Common myeloid progenitor, CD34-positive (primary cell): ENCODE measurements around the gene RIC8B. TPM values are rescaled to one million over a fixed set of nuclear protein-coding genes. Genes with fewer than 3 reads are reported as not detected.
"Not testable (repeated sequence)": the region's sequence is repeated elsewhere in the genome, so short reads cannot be mapped to it uniquely, and the experiment has no call there.

Experiments
- CTCF ChIA-PET: fragments of 350-600 bp; sonication (Branson Sonifier 250); formaldehyde crosslinking; loops from one replicate; lab custom pipeline; 2021; ENCODE audit warnings: antibody characterized with exemption; lab: Charles Lee
- POLR2A ChIA-PET: fragments of 350-600 bp; sonication (Branson Sonifier 250); formaldehyde crosslinking; loops from one replicate; lab custom pipeline; 2021; ENCODE audit warnings: antibody characterized with exemption; lab: Charles Lee
- DNase-seq, 3 donors: peaks; one replicate each; pipeline versions ENCODE4 v3.0.0 to v3.0.0-alpha.2; 2013
- H3K27ac ChIP-seq, 2 experiments: 1 replicate in 1 of 2; 2 replicates in 1 of 2; pipeline ENCODE4 v1.7.0; 2013; ENCODE audit warnings: inconsistent platforms in 2 of 2, low read length in 2 of 2, mild to moderate bottlenecking in 2 of 2, low read depth in 1 of 2, moderate library complexity in 1 of 2; ENCODE audit not compliant: severe bottlenecking in 2 of 2, insufficient read depth in 1 of 2, poor library complexity in 1 of 2
- H3K27me3 ChIP-seq, 5 experiments: replicated peaks in 2 of 5; 1 replicate in 3 of 5; 2 replicates in 2 of 5; pipeline versions ENCODE4 v1.6.1 to v1.7.0; 2013; ENCODE audit warnings: low read length in 4 of 5, mild to moderate bottlenecking in 2 of 5, moderate library complexity in 2 of 5, inconsistent platforms in 1 of 5; ENCODE audit not compliant: insufficient read depth in 5 of 5, control insufficient read depth in 4 of 5
- H3K36me3 ChIP-seq, 4 experiments: 1 replicate in 2 of 4; 2 replicates in 2 of 4; pipeline versions ENCODE4 v1.6.1 to v1.7.0; 2013; ENCODE audit warnings: low read length in 3 of 4, control low read depth in 1 of 4, mild to moderate bottlenecking in 1 of 4; ENCODE audit not compliant: control insufficient read depth in 4 of 4, insufficient read depth in 4 of 4
- H3K4me1 ChIP-seq, 4 experiments: 1 replicate in 3 of 4; 2 replicates in 1 of 4; pipeline versions ENCODE4 v1.6.1 to v1.7.1; 2013; ENCODE audit warnings: low read length in 3 of 4, mild to moderate bottlenecking in 3 of 4, control low read depth in 1 of 4, inconsistent platforms in 1 of 4, moderate library complexity in 1 of 4; ENCODE audit not compliant: control insufficient read depth in 4 of 4, insufficient read depth in 4 of 4; ENCODE audit errors: control extremely low read depth in 1 of 4
- H3K4me3 ChIP-seq, 7 experiments: 1 replicate in 4 of 7; 2 replicates in 3 of 7; pipeline versions ENCODE4 v1.5.1 to v1.7.0; 2013; ENCODE audit warnings: mild to moderate bottlenecking in 7 of 7, low read length in 6 of 7, moderate library complexity in 6 of 7, inconsistent platforms in 2 of 7, low read depth in 2 of 7, control low read depth in 1 of 7; ENCODE audit not compliant: insufficient read depth in 4 of 7, control insufficient read depth in 1 of 7; ENCODE audit errors: extremely low read depth in 1 of 7
- H3K9me3 ChIP-seq, 5 experiments: 1 replicate in 4 of 5; 2 replicates in 1 of 5; pipeline versions ENCODE4 v1.6.1 to v1.7.1; 2013; ENCODE audit warnings: low read length in 4 of 5, mild to moderate bottlenecking in 2 of 5, inconsistent platforms in 1 of 5, low read depth in 1 of 5, moderate library complexity in 1 of 5; ENCODE audit not compliant: control insufficient read depth in 4 of 5, insufficient read depth in 2 of 5; ENCODE audit errors: control extremely low read depth in 1 of 5
- WGBS: methylation state at CpG from one replicate; pipeline ENCODE4 v1.1.5; 2013; ENCODE audit not compliant: insufficient coverage; 5-methylcytosine and 5-hydroxymethylcytosine counted together
- polyA plus RNA-seq: library from polyadenylated mRNA; unstranded; fragments of 120-200 nt; gene quantifications from one replicate; pipeline ENCODE4 v1.2.1, GENCODE V29; 2013

Gene RIC8B, protein sequence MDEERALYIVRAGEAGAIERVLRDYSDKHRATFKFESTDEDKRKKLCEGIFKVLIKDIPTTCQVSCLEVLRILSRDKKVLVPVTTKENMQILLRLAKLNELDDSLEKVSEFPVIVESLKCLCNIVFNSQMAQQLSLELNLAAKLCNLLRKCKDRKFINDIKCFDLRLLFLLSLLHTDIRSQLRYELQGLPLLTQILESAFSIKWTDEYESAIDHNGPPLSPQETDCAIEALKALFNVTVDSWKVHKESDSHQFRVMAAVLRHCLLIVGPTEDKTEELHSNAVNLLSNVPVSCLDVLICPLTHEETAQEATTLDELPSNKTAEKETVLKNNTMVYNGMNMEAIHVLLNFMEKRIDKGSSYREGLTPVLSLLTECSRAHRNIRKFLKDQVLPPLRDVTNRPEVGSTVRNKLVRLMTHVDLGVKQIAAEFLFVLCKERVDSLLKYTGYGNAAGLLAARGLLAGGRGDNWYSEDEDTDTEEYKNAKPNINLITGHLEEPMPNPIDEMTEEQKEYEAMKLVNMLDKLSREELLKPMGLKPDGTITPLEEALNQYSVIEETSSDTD
- 12.5 TPM for polyA plus RNA-seq

DNA sequence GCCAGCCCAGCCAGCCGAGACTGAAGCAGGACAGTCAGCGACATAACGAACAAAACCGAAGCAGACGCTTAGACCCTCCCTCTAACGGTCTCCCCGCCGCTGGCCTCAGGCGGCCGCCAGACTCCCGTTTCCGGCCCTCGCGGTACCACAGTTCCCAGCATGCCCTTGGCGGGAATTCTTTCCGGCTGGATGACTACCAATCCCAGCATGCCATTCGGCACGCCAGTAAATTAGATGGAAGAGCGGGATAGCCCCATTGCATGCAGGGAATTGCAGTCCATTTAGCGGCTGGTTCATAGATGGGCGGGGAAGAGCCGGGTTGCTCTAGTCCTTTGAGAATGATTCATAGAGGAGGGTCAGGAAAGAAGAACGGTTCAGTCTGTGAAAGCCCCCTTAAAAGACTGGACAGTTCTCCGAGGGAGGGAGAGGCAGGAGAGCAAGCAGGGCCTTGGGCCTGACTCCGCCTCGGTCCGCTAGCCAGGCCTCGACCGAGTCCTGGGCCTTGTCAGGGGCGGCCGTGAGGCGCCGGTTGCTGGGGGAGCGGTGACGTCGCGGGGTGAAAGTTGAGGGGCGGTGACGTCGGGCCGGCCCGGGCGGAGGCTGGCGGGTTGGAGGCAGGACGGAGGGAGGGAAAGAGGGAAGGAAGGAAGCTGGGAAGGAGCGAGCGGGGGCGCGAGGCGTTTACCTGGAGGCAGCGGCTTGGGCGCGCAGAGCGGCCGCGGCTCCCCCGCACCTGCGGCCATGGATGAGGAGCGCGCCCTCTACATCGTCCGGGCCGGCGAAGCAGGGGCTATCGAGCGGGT, at the start of gene RIC8B:
Gene RIC8B, plus strand, starts transcription at position 678 of the 803 bp plus-strand sequence. Its CDS starts 64 bp downstream, at position 742.
- peaks cover 0 to 13% (median 3%) of the 10 kb centered on the region in 5 experiments for H3K27me3 ChIP-seq
- no peaks in the 10 kb centered on the region for H3K36me3 ChIP-seq
- peak within 1 kb of the TSS; percentile 69 to 91 for H3K27ac ChIP-seq
- peaks cover 0 to 23% (median 11%) of the 10 kb centered on the region in 4 experiments for H3K4me1 ChIP-seq
- peak within 1 kb of the TSS; percentile 59 to 93 (median 85) for H3K4me3 ChIP-seq
- peak; percentile 77 to 86 (median 85) for DNase-seq
- H3K9me3 ChIP-seq: no peaks in the 10 kb centered on the region
- ChIA-PET CTCF (no interaction called here), POLR2A (interaction anchor here (0.6 kb wide), 1 partner anchor 25 kb away, joined by 3 read pairs; no protein-coding TSS in a partner anchor)
- 0% methylated on average over 57 of the region's 66 CpGs for WGBS

DNA sequence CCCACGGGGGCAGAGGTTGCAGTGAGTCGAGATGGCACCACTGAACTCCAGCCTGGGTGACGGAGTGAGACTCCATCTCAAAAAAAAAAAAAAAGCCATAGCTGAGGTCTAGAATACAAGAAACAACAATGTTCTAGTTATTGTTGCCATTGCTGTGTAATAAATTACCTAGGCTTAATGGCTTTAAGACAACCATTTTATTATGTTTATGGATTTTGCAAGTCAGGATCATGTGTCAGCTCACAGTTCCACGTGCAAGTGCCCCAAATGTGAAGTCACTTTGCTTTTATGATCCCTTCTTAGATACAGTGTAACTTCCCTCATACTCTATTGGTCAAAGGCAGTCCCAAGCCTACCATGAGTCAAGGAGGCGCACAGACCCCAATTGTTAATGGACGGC, 49.5 kb upstream of the RIC8B start:
- CTCF ChIA-PET: interaction anchor here (0.6 to 1.6 kb wide), 2 partner anchors 12 to 15 kb away, joined by 3 to 4 read pairs; no protein-coding TSS in a partner anchor

DNA sequence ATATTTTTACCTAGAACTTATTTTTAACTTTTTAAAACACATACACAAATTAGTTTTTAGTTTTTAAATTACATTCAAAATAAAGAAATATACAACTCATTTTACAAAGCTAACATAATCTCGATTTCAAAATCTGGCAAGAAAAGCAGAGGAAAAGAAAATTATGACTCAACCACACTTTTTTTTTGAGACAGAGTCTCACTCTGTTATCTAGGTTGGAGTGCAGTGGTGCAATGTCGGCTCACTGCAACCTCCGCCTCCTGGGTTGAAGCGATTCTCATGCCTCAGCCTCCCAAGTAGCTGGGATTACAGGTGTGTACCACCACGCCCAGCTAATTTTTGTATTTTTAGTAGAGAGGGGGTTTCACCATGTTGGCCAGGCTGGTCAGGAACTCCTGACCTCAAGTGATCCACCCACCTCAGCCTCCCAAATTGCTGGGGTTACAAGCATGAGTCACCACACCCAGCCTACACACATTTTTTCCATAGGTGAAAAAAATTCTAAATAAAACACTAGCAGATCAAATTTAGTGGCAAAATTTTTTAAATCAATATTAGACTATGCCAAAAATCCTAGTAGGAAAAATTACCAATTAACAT, 47.8 kb upstream of the RIC8B start:
- 100% methylated on average over 3 of the region's 5 CpGs for whole genome bisulfite sequencing
- POLR2A ChIA-PET, DNase-seq, H3K4me1 ChIP-seq, CTCF ChIA-PET, H3K4me3 ChIP-seq, H3K9me3 ChIP-seq, H3K36me3 ChIP-seq, H3K27ac ChIP-seq: not testable (repeated sequence)
- peaks cover 0 to 22% (median 7%) of the 10 kb centered on the region in 5 experiments for H3K27me3 ChIP-seq

More for the DNA sequence above, 49.5 kb upstream of the RIC8B start:
- no peaks in the 10 kb centered on the region for H3K36me3 ChIP-seq
- no peak overlapping the region for H3K27ac ChIP-seq
- H3K27me3 ChIP-seq: peaks cover 0 to 28% (median 13%) of the 10 kb centered on the region in 5 experiments
- H3K4me3 ChIP-seq: no peak overlapping the region
- no peaks in the 10 kb centered on the region for H3K4me1 ChIP-seq
- POLR2A ChIA-PET: no interaction called here
- 92% methylated on average over 2 of the region's 6 CpGs for WGBS
- H3K9me3 ChIP-seq: no peaks in the 10 kb centered on the region
- DNase-seq: no peak

DNA sequence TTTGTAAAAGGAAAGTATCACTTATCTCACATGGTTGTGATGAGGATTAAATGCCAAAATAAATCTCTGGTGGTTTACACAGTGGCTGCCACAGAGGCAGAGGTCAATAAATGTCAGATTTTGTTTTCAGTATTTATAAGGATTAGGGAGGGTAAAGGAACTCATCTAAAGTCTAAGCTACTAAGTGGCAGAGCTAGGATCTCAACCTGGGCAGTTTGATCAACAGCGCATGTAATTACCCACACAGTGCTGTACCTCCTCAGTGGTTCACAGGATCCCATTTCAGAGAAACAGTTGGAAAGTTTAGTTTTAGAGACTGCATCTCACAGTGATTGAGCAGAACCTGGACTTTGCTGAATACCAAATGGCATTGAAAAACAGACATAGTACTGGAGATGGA, 44.9 kb upstream of the RIC8B start:
- WGBS: no CpG with 5 or more reads among the region's 1 CpG
- ChIA-PET CTCF (interaction anchor here (0.9 kb wide), 1 partner anchor 11 kb away, joined by 4 read pairs; no protein-coding TSS in a partner anchor), POLR2A (no interaction called here)
- Histone ChIP-seq H3K4me1 (no peaks in the 10 kb centered on the region), H3K27me3 (peaks cover 0 to 13% (median 4%) of the 10 kb centered on the region in 5 experiments), H3K4me3 (no peak overlapping the region), H3K27ac (no peak overlapping the region), H3K36me3 (no peaks in the 10 kb centered on the region), H3K9me3 (no peaks in the 10 kb centered on the region)
- no peak for DNase-seq

DNA sequence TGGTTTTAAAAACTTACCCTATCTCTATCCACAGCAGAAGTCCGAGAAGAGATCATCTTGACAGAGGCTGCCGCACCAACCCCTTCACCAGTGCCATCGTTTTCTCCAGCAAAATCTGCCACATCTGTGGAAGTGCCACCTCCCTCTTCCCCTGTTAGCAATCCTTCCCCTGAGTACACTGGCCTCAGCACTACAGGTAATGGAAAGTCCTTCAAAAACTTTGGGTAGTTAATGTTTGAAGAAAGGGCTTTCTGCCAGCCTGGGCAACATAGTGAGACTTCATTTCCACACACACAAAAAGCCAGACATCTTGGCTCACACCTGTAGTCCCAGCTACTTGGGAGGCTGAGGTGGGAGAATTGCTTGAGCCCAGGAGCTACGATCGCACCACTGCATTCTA, 41.6 kb upstream of the RIC8B start:
- CTCF ChIA-PET: no interaction called here
- H3K4me1 ChIP-seq: no peaks in the 10 kb centered on the region
- no peak overlapping the region for H3K27ac ChIP-seq
- POLR2A ChIA-PET: no interaction called here
- H3K9me3 ChIP-seq: no peaks in the 10 kb centered on the region
- no peaks in the 10 kb centered on the region for H3K36me3 ChIP-seq
- no peak for DNase-seq
- no peak overlapping the region for H3K4me3 ChIP-seq
- peaks cover 0 to 29% (median 8%) of the 10 kb centered on the region in 5 experiments for H3K27me3 ChIP-seq
- 93% methylated on average over 5 of the region's 5 CpGs for WGBS

DNA sequence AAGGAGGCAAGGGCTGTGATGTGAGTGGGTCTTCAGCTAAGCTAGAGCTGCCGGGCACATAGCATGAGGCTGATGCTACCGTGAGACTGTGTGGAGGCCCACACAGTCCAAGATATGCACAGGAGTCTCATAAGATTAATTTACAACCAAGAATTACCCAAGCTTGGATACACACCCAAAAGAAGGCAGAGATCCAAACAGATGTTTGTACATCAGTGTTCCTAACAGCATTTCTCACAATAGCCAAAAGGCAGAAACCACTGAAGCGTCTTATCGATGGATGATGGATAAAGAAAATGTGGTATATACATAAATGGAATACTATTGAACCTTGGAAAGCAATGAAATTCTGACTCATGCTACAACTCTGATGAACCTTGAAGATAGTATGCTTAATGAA, 40.8 kb upstream of the RIC8B start:
- no peaks in the 10 kb centered on the region for H3K36me3 ChIP-seq
- H3K4me3 ChIP-seq: no peak overlapping the region
- no peak for DNase-seq
- H3K4me1 ChIP-seq: no peaks in the 10 kb centered on the region
- H3K9me3 ChIP-seq: no peaks in the 10 kb centered on the region
- POLR2A ChIA-PET: no interaction called here
- H3K27me3 ChIP-seq: peaks cover 0 to 35% (median 6%) of the 10 kb centered on the region in 5 experiments
- H3K27ac ChIP-seq: no peak overlapping the region
- CTCF ChIA-PET: no interaction called here
- 100% methylated on average over 2 of the region's 4 CpGs for WGBS
